Astrocyte (in vitro differentiated cells and primary cell): Measurements from ENCODE around the gene TK1.

Source experiments
- CTCF ChIP-seq: IDR thresholded peaks from 2 replicates; pipeline ENCODE4 v1.5.1; 2011; ENCODE audit warnings: low read depth, mild to moderate bottlenecking, inconsistent platforms, low read length, moderate library complexity; ENCODE audit not compliant: insufficient read depth
- EZH2 ChIP-seq: IDR thresholded peaks from 2 replicates; pipeline ENCODE4 v1.6.1; 2012; ENCODE audit warnings: mild to moderate bottlenecking, low read length, inconsistent platforms; ENCODE audit not compliant: insufficient read depth

GRCh38 chr17:78211032-78211431, 24.2 kb upstream of the TK1 start:
- no peak for TF ChIP-seq CTCF
- no peak for TF ChIP-seq EZH2
